ENCODE data around the gene USP35.
"Not testable (repeated sequence)": the region's sequence is repeated elsewhere in the genome, so short reads cannot be mapped to it uniquely, and the experiment has no call there.

- not testable (repeated sequence) for TF ChIP-seq TARDBP (IDR thresholded peaks at IDR 0.05); ARNT (IDR thresholded peaks at IDR 0.05); ELF4 (IDR thresholded peaks at IDR 0.05); FOXA1 (IDR thresholded peaks at IDR 0.05); BHLHE40 (IDR thresholded peaks at IDR 0.05; ENCODE audit: borderline replicate concordance); SUZ12 (IDR thresholded peaks at IDR 0.05); FOXM1 (IDR thresholded peaks at IDR 0.05; ENCODE audit: borderline replicate concordance); NFRKB (IDR thresholded peaks at IDR 0.05); CTBP1 (IDR thresholded peaks at IDR 0.05; ENCODE audit: borderline replicate concordance); L3MBTL2 (conservative IDR thresholded peaks at IDR 0.05); LEF1 (IDR thresholded peaks at IDR 0.05; ENCODE audit: borderline replicate concordance); FOXK2 (IDR thresholded peaks at IDR 0.05); PKNOX1 (IDR thresholded peaks at IDR 0.05)
Measured at GRCh38 chr11:78222726-78223125, 34.0 kb downstream of the USP35 start.
